ENCODE measurements around the gene EPHA8. TPM values are rescaled to one million over a fixed set of nuclear protein-coding genes. Genes with fewer than 3 reads are reported as not detected.

The EPHA8 gene
- total RNA-seq, 1 donor from 2014 or later = not detected

DNA sequence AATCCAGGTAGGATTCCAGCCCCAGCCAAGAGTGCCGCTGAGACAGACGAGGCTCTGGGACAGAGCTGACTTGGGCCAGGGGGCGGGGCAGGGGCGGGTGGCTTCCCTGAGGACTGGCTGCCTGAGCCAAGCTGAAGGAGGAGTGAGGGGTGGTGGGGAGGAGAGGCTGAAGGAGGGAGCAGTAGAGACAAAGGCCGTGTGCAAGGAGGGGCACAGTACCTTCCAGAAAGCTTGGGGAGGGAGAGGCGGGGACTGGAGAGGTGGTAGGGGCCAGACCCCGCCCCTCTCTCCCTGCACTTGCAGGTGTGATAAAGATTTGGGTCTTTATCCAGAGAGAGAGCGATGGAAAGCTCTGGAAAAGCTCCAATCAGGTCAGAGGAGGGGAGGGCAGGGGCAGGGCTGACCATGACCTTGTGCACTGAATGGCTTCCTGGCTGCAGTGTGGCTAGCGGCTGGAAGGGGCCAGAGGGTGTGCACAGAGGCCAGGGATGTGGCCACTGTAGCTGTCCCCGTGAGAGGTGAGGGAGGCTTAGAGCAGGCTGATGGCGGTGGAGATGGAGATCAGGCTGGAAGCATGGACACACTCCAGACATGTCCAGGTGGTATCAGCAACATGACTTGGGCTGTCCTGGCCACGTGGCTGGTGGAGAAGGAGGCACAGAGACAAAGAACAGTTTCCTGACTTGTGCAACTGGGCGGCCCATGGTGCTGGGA, 6.7 kb upstream of the EPHA8 start:
- intact Hi-C loops (cut with DNase I) = no loop called here
- peak; percentile 52 for DNase-seq (ENCODE audit: missing footprints)
- no peak for ATAC-seq

DNA sequence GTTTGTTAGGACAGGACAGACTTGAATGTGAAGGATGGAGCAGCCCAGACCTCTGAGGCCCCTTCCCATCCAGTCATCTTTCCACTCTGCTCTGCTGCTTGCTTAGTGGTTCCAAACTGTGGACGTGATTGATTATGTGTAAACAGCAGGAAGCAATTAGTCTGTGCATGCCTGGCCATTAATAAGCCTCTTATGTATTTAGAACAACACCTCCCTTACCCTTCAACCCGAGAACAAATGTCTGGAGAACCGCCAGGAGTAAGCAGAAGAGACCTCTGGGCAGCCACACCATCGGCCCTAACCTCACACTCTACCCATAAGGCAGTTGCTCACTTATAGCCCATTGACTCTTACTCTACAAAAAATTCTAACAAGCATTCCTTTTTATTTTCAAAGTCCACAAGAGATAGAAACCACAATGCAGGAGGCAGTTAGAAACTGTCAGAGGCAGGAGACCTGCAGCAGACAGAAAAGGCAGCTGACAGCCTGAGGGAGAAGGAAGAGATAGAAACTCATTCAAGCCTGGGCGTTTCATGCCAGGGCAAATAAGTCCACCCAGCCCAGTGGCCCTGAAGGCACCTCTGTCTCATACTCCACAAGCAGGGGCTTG, 5.8 kb upstream of the EPHA8 start:
- peak; percentile 27 for DNase-seq (ENCODE audit: missing footprints)
- no peak for ATAC-seq
- intact Hi-C loops (cut with DNase I) = no loop called here

DNA sequence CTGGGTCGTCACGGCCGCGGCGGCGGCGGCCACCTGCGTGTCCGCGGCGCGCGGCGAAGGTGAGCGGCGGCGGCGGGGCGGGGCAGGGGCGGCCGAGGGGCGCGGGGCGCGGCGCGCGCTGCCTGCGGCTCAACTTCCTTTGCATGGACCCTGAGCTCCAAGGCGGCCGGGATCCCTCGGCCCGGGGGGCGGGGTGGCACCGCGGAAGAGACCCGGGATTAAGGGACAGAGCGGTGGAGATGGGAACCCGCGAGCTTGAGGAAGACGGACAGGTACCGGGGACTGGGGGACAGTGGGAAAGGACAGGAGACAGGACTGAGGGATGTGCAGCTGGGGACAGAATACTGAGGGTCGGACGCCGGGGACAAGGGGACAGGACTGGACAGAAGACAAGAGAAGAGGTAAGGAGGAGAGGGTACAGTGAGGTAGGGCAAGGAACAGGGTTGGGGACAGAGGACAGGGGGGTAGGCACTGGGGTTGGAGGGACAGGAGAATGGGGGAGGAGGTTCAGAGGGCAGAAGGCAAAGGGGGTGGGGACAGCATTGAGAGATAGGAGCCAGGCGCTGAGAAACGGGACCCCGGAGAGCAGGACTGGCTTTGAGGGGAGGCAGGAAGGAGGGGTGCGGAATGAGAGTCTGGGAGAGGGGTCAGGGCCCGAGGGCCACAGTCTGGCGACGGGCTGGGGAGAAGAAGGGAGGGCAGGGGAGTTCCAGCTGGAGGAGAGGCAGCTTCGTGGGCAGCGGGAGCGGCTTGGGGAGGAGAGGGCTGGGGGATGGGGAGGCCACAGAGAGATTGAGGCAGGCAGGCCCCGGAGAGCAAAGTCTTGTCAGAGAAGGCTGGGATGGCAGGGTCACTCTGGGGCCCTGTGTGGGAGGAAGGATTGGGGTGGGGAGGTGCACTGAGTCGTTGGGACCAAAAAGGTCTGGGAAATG, 648 bp downstream of the EPHA8 start:
- intact Hi-C loops (cut with DNase I) = no loop called here
- ATAC-seq = no peak
- DNase-seq (ENCODE audit: missing footprints) = no peak

DNA sequence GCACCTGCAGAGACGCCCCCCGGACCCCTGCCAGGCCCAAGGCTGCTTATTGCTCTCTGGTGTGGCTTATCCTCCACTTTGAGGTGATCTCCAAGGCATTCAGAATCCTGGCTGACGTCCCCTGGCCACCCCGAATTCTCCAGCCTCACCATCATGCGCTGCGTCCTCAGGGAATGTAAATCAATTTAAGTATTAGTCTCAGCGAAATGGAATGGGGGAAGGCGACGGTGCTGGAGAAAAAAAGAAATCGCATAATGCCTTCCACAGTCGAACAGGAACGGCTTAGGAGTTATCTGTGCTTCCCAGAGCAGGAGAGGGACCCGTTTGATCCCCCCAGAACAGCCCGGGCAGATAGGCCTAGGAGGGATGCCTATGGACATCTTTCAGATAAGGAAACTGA, 2.9 kb downstream of the EPHA8 start:
- DNase-seq (ENCODE audit: missing footprints) = no peak
- no peak for ATAC-seq
- intact Hi-C loops (cut with DNase I) = no loop called here

DNA sequence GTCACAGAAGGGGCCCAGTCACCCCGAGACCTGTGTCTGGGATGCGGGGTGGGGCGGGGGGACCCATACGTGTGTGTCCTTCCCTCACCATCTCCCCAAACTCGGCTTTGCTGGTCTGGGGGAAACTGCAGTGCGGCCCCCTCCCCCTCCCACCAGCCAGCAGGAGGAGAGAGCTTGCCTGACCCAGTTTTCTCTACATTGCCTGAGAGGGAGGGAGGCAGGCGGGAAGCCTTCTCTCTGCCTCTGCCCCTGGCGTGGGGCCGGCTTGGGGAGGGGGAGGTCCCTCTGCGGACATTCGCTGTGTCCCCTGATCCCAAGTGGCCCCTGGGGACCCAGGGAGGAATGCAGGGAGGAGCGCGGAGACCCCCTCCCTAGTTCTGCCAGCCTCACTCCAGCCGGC, 3.9 kb downstream of the EPHA8 start:
- no peak for ATAC-seq
- intact Hi-C loops (cut with DNase I) = no loop called here
- DNase-seq (ENCODE audit: missing footprints) = no peak

DNA sequence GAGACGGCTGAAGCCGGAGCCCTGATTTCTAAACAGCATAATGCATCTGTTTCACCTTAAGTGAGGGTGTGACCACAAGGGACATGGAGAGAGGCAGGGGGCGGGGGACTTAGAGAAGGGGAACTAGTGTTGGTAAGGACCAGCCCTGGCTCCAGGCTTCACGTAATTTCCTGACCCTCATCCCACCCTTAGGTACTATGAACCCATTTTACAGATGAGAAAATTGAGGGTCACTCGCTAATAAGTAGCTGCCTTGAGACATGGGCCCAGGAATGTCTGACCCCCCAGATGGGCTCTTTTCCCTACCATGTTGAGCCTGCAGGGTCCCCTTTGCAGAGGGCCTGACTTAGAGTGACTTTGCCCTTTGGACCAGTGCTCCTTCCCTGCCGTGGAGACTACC, 4.7 kb downstream of the EPHA8 start:
- no peak for ATAC-seq

DNA sequence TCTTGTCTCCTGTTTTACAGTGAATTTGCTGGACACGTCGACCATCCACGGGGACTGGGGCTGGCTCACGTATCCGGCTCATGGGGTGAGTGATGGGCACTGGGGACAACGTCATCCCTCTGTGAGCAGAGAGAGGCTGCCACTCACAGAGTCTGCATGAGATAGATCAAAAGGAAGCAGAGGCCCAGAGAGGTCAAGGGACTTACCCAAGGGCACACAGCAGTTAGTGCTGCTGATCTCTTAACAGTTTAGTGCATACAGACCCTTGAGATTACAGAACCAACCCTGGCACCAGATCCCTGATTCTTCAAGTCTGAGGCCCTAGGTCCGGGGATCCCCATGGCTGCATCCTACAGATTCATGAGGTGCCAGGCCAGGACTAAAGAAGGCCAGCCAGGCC, 6.0 kb downstream of the EPHA8 start:
- DNase-seq (ENCODE audit: missing footprints) (no peak), ATAC-seq (no peak)
- intact Hi-C loops (cut with DNase I) = no loop called here

More for the DNA sequence above, 4.7 kb downstream of the EPHA8 start:
- intact Hi-C loops (cut with DNase I) = no loop called here
- DNase-seq (ENCODE audit: missing footprints) = no peak

DNA sequence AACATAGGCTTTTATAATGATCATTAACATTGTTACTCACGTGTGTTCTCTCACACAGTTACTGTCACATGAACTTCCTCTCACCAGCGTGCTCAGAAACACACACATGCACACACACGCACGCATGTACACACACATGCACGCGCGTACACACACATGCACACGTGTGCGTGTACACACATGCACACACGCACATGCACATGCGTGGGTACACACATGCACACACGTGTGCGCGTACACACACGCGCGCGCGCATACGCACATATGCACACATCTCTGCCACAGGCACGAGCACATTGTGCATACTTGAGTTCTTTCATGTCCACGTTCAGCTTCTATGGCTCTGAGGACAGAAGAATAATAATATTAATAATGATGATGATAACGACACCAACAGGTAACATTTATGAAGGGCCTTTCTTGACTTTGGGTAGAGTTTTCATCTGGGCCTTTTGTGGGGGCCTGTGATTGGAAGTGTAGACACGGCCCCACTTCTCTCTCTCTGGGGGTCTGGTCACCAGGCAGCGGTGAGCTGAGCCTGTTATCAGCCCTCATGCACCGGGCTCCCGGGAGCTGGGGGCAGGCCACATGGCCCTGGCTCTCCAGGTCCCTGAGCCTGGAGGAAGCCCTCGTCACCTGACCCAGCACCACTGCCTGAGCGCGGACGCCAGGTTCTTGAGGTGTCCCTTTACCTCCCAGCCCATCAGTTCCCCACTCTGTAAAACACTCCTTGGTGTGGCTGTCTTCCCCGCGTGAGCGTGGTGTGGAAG, 7.0 kb downstream of the EPHA8 start:
- no peak for ATAC-seq
- intact Hi-C loops (cut with DNase I) = no loop called here
- no peak for DNase-seq (ENCODE audit: missing footprints)

DNA sequence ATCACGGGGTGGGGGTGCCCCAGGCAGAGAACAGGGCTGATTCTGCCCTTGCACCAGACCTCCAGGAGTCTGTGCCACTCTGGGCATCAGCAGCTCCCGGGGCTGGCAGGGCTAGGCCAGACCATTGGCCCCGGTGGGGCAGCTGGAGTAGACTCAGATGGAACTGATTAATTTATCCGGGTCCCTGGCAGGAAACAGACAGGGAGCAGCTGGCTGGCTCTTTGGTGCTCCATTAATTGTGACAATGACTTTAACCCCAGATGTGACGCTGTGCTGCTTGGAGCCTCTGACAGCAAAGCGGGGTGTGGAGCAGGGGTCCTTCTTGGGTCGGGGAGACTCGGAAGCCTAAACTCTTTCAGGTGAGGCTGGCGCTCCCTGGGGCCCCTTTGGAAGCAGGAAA, 9.5 kb downstream of the EPHA8 start:
- no peak for DNase-seq (ENCODE audit: missing footprints)
- intact Hi-C loops (cut with DNase I) = no loop called here
- no peak for ATAC-seq

DNA sequence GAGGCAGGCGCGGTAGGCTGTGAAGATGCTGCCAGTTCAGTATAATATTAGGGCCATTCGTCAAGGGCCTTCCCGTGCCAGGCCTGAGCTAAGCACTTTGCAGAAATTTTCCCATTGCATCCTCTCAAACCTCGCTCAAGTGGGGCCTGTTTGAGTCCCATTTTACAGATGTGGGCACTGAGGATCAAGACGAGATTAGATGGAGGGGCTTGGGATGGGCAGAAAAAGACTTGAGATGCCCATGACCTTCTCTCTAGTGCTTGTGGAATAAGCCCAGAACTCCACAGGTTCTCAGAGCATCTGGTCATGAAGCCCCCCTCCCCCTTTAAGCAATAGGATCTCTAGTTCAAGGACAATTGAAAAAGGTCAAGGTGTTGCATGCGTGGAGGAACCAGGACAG, 9.9 kb downstream of the EPHA8 start:
- no peak for DNase-seq (ENCODE audit: missing footprints)
- intact Hi-C loops (cut with DNase I) = no loop called here
- no peak for ATAC-seq

DNA sequence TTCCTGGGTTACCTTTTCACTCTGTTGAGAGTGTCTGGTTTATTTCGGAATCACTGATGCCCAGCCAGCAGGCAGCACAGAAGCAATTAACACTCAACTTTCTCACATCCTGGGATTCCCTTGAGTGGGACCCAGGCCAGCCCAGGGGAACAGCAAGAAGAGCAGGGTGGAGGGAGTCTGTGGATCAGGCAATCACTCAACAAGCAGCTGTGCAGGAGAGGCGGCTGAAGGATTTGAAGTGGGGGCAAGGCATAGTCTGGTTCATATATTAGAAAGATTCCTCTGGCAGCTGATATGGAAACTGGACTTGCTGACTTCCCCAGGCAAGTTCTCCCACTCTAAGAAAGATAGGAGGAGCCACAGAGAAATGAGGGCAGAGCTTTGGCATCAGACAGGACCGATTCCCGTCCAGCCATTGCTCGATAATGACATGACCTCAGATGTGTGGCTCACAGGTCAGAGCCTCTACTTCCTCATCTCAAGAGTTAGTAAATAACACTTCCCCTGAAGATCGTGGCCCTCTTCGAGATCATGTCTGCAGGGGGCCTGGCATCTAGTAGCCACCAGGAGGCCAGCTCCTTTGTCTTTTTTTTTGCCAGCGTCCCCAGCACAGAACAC, 12.4 kb downstream of the EPHA8 start:
- intact Hi-C loops (cut with DNase I) = no loop called here
- ATAC-seq (no peak), DNase-seq (ENCODE audit: missing footprints) (no peak)

DNA sequence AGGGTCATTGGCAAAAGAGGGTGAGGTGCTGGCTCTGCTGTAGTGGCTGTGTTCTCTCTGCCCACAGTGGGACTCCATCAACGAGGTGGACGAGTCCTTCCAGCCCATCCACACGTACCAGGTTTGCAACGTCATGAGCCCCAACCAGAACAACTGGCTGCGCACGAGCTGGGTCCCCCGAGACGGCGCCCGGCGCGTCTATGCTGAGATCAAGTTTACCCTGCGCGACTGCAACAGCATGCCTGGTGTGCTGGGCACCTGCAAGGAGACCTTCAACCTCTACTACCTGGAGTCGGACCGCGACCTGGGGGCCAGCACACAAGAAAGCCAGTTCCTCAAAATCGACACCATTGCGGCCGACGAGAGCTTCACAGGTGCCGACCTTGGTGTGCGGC, 12.9 kb downstream of the EPHA8 start:
- intact Hi-C loops (cut with DNase I) = no loop called here
- DNase-seq (ENCODE audit: missing footprints) (no peak), ATAC-seq (no peak)

DNA sequence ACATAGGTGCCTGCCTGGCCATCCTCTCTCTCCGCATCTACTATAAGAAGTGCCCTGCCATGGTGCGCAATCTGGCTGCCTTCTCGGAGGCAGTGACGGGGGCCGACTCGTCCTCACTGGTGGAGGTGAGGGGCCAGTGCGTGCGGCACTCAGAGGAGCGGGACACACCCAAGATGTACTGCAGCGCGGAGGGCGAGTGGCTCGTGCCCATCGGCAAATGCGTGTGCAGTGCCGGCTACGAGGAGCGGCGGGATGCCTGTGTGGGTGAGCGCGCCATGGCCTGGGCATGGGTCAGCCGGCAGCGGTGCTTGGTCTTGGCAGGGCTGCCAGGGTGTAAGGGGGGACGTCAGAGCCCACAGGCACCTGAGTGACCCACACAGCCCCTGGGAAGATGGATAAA, 13.3 kb downstream of the EPHA8 start:
- DNase-seq (ENCODE audit: missing footprints) (no peak), ATAC-seq (no peak)
- intact Hi-C loops (cut with DNase I) = no loop called here

DNA sequence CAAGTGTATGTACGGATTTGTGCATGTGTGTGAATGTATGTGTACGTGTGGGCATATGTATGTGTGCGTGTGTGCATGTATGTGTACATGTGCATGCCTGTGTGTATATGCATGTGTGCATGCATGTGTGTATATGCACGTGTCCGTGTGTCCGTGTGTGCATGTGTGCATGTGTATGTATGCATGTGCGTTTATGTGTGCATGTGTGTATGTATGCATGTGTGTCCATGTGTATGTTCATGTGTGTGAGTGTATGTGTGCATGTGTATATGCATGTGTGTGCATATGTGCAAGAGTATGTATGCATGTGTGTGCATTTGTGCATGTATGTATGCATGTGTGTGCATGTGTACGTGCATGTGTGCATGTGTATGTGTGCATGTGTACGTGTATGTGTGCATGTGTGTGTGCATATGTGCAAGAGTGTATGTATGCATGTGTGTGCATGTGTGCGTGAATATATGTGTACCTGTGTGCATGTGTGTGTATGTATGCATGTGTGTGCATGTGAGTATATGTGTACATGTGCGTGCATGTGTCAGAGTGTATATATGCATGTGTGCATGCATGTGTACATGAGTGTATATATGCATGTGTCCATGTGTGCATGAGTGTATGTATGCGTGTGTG, 15.6 kb downstream of the EPHA8 start:
- ATAC-seq = no peak
- intact Hi-C loops (cut with DNase I) = no loop called here
- DNase-seq (ENCODE audit: missing footprints) = no peak

DNA sequence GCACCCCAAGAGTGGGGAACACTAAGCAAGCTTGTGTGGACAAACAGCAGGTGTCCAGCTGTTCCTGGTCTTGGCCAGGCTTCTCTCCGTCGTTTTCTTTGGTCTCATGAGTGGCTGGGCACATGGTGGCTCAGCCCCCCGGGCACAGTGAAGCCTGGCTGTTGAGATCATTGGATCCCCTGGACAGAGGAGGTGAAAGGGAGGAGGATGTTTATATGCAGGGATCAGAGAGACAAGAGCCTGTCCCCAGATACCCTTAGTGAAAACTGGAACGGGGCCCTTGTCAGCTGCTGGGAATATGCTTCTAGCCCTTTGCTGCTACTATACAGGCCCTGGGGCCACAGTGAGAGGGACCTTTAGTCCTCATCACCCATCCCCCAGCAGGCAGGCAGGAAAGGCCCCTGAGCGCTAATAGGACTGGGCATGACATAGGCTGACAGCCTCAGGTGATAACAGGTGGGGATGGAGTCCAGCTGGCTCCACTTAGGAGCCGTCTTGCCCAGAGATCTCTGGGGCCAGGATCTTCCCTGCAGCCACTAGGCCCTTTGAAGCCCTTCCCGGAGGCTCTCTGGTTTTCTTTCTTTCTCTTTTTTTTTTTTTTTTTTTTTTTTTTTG, 16.4 kb downstream of the EPHA8 start:
- DNase-seq (ENCODE audit: missing footprints) (no peak), ATAC-seq (peak; percentile 86)
- intact Hi-C loops (cut with DNase I) = no loop called here

DNA sequence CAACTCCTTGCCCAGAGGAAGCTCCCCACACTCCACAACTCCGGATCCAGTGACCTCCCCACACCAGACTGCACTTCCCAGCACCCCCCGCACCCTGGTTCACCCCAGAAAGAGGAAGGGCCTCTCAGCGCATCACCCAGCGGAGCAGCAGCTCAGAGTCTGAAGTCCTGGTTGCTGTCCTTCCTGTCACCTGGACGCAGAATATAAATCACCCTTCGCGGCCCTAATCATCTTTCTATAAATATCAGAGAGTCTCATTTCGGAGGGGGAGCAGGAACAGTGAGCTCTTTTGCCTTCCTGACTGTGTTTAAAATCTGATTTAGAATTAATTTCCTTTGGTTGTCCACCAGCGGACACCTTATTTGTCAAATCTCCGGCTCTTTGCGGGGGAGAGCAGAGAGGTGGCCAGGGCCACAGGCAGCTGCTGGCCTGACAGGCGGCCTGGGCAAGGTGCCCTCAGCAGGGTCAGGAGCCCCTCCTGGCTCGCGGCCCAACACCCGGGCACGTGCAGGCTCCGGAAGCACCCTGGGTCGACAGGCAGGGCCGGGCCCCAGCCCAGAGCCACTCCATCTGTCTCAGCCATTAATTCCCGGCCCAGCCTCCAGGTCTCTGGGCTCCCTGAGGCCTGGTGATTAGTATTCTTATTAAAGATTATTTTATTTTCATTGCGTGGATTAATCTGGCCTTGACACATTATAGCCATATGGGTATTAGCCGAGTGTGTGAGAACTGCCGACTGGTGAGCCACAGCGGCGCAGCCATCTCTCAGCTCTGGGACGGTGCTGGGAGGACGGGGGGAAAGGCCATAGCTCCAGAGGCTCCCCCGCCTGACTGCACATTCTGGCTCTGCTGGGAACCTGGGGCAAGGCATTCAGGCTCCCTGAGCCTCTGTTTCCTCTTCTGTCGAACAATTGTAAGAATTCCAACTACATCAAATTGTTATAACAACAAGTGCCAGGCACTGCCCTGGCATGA, 19.7 kb downstream of the EPHA8 start:
- DNase-seq (ENCODE audit: missing footprints) (no peak), ATAC-seq (no peak)
- intact Hi-C loops (cut with DNase I) = no loop called here
